Measurements from ENCODE around the gene TNK2.
"Not testable (repeated sequence)": the region's sequence is repeated elsewhere in the genome, so short reads cannot be mapped to it uniquely, and the experiment has no call there.

Gene TNK2

DNA sequence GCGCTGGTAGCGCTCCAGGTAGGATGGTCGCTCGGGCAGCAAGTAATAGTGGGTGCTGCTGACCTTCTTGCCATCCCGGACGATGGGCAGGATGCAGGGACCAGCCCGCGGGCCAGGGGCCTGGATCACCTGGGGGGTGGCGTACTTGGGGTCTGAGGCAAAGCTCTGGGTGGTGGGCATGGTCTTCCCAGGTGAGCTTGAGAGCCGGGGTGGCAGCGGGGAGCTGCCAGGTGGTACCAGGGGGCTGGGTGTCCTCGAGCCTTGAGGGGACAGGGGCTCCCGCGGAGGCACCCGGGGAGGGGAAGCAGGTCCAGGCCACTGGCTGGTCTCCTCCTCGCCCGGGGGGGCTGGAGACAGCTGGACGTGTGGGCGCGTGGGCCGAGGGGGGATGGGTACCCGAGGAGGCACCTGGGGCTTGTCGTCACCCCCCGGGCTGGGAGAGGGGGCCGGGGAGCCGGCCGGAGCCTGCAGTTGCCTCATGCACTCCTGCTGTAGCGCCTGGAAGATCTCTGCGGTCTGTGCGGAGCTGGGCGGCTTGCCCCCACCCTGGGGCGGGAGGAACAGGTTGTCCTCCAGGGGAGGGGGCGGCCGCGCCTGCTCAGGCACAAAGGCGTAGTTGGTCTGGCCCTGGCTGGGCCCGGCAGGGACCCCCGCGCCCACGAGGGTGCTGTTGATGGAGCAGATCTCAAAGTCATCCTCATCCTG lies 40.6 kb downstream of the TNK2 start:
- no peak for DNase-seq

GRCh38 chr3:195866686-195867511 lies 41.5 kb downstream of the TNK2 start:
- no peak for DNase-seq

- DNase-seq: no peak
Measured at GRCh38 chr3:195865752-195866151, 42.6 kb downstream of the TNK2 start.

- no peak for DNase-seq
Measured at GRCh38 chr3:195863121-195864061, 45.0 kb downstream of the TNK2 start.

- DNase-seq: not testable (repeated sequence)
Measured at GRCh38 chr3:195862318-195862717, 46.0 kb downstream of the TNK2 start.

- DNase-seq: no peak
Measured at GRCh38 chr3:195860456-195860855, 47.9 kb downstream of the TNK2 start.

DNA sequence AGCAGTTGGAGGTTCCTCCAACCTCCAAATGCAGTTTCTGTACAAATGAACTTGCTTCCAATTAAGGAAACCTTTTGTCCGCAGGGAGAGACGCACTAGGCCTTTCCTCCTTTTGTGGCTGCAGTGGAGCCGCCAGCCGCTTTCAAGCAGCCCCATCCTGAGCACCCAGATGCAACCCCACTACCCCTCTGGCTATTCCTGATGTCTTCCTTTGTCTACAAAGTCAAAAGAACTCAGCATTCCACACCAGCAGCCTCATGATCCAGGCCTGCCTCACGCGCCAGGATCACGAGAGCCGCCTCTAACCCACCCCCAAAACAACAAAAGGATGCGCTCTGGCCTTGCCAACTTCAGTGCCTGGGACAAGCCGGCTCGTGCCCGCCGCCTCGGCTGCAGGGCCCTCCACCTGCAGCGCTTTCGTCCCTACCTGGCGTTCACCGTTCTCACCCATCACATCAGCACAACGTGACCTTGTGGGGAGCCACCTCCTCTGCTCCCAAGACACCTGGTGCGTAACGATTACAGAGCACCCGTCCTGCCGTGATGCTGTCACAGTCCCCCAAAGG lies 48.4 kb downstream of the TNK2 start:
- DNase-seq: no peak

- peak; percentile 68 for DNase-seq
Measured at GRCh38 chr3:195859061-195859845, 49.1 kb downstream of the TNK2 start.

DNA sequence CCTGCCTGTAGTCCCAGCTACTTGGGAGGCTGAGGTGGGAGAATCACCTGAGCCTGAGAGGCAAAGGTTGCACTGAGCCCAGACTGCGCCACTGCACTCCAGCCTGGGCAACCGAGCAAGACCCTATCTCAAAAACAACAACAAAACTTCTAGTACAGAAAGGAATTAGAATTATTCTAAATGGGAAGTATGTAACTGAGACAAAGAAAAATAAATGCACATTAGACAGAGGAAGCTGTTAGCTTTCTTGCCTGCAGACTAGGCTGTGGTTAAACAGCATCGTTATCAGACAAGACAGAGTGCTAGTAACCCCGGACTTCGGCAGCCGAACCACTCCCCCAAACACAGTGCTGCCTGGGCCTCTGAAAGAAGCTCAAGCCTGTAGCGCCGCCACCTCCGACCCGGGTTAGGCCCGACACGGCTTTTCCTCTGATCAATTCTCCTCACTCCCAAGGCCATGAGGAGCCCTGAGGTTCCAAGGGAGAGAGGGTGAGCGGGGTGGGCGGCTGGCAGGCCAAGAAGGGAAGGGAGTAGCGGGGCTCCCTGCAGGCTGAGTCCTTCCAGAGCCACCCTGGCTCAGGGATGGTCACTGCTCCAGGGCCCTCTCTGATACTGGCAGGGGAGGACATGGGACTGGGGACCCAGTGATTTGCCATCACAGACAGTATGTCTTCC lies 51.8 kb downstream of the TNK2 start:
- no peak for DNase-seq

GRCh38 chr3:195855471-195856409 lies 52.6 kb downstream of the TNK2 start:
- DNase-seq: no peak

DNA sequence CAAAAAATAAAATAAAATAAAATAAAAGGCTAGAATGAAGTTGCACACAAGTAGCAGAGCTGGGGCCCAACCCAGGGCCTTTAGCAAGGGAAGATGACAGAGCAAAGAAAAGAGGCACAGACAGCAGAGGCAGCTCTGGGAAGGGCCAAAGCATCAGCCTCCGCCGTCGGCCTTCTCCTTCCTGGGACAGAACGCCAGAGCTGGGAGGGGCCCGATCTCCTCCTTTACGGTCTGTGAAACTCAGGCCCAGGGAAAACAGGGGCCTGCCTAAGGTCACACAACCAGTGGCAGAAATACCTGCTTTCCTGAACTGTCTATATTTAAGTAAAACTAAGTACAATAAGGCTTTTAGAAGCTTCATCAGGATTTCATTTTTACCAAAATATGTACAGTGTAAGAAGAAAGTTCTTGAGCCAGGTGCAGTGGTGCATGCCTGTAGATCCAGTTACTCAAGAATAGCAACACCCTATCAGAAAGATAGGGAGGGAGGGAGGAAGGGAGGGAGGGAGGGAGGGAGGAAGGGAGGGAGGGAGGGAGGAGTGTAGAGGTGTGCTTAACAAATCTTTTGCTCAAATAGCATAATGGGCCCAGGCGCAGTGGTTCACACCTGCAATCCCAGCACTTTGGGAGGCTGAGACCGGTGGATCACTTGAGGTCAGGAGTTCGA lies 53.6 kb downstream of the TNK2 start:
- no peak for DNase-seq

- no peak for DNase-seq
Measured at GRCh38 chr3:195853996-195854395, 54.4 kb downstream of the TNK2 start.

GRCh38 chr3:195853036-195853435 lies 55.3 kb downstream of the TNK2 start:
- no peak for DNase-seq

DNA sequence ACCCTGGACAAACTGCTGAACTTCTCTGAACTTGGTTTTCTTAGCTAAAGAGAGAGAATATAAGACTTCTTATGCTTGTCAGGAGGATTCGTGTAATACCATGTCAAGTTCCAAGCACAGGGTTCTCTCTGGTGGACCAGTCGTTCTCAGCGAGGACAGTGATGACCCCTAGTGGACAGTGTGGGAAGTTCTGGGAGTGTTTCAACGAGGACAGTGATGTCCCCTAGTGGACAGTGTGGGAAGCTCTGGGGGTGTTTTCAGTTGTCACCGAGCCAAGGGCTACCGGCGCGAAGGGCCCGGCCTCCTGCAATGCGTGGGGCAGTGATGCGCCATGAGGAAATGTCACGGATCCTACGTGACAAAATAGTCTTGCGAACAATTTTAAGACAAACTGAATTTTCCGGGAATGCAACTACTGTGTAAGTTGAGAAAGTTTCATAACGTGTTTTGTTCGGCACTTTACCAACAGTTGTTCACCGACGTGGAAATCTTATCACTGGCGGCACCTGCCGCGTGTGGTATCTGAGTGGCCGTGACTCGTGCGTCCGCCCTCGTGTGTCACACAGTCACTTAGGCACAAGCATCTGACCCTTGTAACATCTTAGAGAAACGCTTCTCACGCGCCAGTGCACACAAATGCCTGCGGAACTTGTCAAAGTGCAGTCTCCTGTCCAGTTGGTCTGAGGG lies 57.4 kb downstream of the TNK2 start:
- peak; percentile 76 for DNase-seq

GRCh38 chr3:195849322-195850074 lies 58.9 kb downstream of the TNK2 start:
- DNase-seq: peak; percentile 64

DNA sequence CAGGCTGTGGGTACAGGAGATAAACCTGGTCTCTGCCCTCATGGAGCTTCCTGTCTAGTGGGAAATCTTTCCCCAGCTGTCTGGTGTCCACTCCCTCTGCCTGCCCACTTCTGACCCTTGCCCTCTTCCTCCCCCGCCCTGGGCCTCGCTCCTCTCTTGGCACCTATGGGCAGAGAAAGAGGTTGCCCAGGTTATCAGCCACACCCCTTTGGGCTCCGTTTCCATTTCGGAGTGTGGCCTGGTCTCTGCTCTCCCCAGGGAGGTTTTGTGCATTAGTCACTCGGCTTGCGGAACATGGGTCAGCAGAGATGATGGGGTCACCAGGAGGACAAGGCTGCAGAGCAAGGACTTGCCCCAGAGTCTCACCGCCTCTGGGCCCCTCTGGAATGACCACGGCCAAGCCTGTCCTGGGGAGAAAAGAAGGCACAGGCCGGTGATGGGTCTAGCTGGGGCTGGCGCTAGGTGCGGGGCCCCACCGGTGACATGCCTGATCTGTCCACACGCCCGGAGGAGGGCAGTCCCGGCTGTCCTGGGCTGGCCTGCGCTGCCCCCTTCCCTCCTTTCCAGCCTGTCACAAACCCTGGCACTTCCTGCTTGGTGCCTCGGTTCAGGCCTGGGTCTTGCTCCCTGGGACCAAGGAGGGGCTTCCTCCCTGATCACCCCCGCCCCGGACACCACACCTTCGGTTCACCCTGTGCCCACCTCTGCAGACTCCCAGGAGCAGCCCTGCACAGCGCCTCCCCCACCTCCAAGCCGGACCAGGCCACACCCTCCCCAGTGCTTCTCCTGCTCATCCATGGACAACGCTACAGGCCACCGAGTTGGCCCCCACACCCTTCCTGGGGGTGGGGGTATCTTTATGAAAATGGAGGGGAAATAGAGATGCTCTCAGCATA lies 61.0 kb downstream of the TNK2 start:
- no peak for DNase-seq

- no peak for DNase-seq
Measured at GRCh38 chr3:195845483-195845882, 62.9 kb downstream of the TNK2 start.

Data from NCI-H2227 treated with DMSO at 0.1 percent for 48 hours (cell line).